HepG2 (cell line): ENCODE results near the gene AMBRA1.
A peak's percentile ranks its signal among the peaks of the same experiment; 100 is the strongest.

Experiments used
- CTCF ChIP-seq: sonication (generic); formaldehyde crosslinking; IDR thresholded peaks from 2 replicates; pipeline ENCODE4 v1.5.0; 2020; ENCODE audit warnings: mild to moderate bottlenecking, missing genetic modification reagents, moderate library complexity
- EZH2 ChIP-seq: conservative IDR thresholded peaks from 2 replicates; pipeline ENCODE4 v1.6.1; 2012; ENCODE audit warnings: mild to moderate bottlenecking, low read depth, low read length, moderate library complexity
- MAFF ChIP-seq: IDR thresholded peaks from 2 replicates; pipeline ENCODE4 v1.6.1; 2011; ENCODE audit warnings: low read depth, low read length, improper control_type of control experiment
- MAX ChIP-seq: IDR thresholded peaks from 2 replicates; pipeline ENCODE4 v1.6.1; 2012; ENCODE audit warnings: inconsistent platforms
- MTA3 ChIP-seq: sonication (generic); formaldehyde crosslinking; IDR thresholded peaks from 2 replicates; pipeline ENCODE4 v1.4.0; 2020; ENCODE audit warnings: missing genetic modification reagents
- POLR2A ChIP-seq, 2 experiments: IDR thresholded peaks; 2 replicates each; pipeline ENCODE4 v1.6.1; 2011; ENCODE audit warnings: low read depth in 2 of 2, low read length in 2 of 2, mild to moderate bottlenecking in 1 of 2, moderate library complexity in 1 of 2; ENCODE audit not compliant: insufficient read depth in 1 of 2
- POLR2AphosphoS5 ChIP-seq: IDR thresholded peaks from 2 replicates; pipeline ENCODE4 v1.6.1; 2012; ENCODE audit warnings: low read depth, low read length
- RNF2 ChIP-seq: fragments of 450-650 bp; conservative IDR thresholded peaks from 2 replicates; pipeline ENCODE4 v1.6.1; 2016; ENCODE audit warnings: low read depth
- SKIL ChIP-seq: sonication (generic); formaldehyde crosslinking; IDR thresholded peaks from 2 replicates; pipeline ENCODE4 v1.8.0; 2022; ENCODE audit warnings: missing genetic modification reagents, mild to moderate bottlenecking, moderate library complexity, borderline replicate concordance
- TARDBP ChIP-seq: sonication (generic); formaldehyde crosslinking; IDR thresholded peaks from 2 replicates; pipeline ENCODE4 v1.8.0; 2022; ENCODE audit warnings: mild to moderate bottlenecking, missing genetic modification reagents
- TFDP2 ChIP-seq: sonication (generic); formaldehyde crosslinking; IDR thresholded peaks from 2 replicates; pipeline ENCODE4 v1.4.0; 2020; ENCODE audit warnings: missing genetic modification reagents
- YY1 ChIP-seq: IDR thresholded peaks from 2 replicates; pipeline ENCODE4 v1.6.1; 2011; ENCODE audit warnings: low read length, low read depth, moderate library complexity, mild to moderate bottlenecking; ENCODE audit not compliant: insufficient read depth, insufficient replicate concordance
- ZBTB21 ChIP-seq: sonication (generic); formaldehyde crosslinking; IDR thresholded peaks from 2 replicates; pipeline ENCODE4 v1.4.0; 2020; ENCODE audit warnings: missing genetic modification reagents
- TF ChIP-seq, protein P1 (sequence below): sonication (generic); formaldehyde crosslinking; IDR thresholded peaks from 2 replicates; pipeline ENCODE4 v1.4.0; 2020; ENCODE audit warnings: mild to moderate bottlenecking, missing genetic modification reagents

DNA sequence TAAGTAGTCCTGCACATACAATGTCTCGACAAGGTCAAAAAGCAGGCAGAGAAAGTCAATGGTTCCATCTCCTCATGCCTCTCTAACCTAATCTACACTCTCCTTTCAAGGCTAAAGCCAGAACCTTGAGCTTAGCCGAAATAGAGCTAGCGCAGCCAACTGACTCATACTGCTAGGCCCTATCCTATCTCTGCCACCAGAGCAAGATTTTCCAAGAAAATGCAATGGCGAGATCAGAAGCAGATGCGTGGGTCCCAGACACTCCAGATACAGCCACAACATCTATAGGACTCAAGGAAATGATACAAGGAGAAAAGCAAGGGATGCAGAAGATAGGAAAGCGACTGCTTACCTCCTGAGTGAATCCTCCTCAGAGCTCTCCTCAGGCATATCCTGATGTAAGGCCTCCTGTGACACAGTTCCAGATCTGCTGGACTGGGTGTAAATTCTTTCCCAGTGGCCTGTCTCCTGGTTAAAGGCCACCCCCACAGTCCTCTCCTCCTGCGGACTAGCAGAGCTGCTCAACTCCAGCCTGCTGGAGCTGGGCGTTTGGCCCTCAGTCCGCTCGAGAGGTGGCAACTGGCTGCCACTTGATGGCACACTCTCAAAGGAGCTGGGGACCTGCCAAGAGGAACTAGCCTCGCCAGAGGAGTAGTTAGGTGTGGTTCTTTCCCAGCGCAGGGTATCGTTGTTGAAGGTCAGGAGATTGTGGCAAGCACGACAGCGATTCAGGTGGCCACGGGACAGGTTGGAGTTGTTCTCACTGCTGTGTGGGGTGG, 52.0 kb downstream of the AMBRA1 start:
- TF ChIP-seq ZBTB21 (CRISPR knock-in tag) (no peak), SKIL (CRISPR knock-in tag) (no peak), MAFF (no peak), EZH2 (no peak), TARDBP (CRISPR knock-in tag) (no peak), POLR2A (IDR thresholded peaks at IDR 0.05; ENCODE audit: insufficient read depth in 1 of 2, low read depth in 2 of 2, low read length in 2 of 2) (no peak), POLR2AphosphoS5 (no peak), TFDP2 (no peak), MAX (no peak), YY1 (no peak), MTA3 (CRISPR knock-in tag) (no peak), RNF2 (no peak), CTCF (CRISPR knock-in tag) (peak; percentile 23; the same call in 1 of the 2 replicates)
- TF ChIP-seq, protein P1, sequence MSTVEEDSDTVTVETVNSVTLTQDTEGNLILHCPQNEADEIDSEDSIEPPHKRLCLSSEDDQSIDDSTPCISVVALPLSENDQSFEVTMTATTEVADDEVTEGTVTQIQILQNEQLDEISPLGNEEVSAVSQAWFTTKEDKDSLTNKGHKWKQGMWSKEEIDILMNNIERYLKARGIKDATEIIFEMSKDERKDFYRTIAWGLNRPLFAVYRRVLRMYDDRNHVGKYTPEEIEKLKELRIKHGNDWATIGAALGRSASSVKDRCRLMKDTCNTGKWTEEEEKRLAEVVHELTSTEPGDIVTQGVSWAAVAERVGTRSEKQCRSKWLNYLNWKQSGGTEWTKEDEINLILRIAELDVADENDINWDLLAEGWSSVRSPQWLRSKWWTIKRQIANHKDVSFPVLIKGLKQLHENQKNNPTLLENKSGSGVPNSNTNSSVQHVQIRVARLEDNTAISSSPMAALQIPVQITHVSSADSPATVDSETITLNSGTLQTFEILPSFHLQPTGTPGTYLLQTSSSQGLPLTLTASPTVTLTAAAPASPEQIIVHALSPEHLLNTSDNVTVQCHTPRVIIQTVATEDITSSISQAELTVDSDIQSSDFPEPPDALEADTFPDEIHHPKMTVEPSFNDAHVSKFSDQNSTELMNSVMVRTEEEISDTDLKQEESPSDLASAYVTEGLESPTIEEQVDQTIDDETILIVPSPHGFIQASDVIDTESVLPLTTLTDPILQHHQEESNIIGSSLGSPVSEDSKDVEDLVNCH = no peak
